ENCODE data around the gene ADAMTSL4. TPM values are rescaled to one million over a fixed set of nuclear protein-coding genes. Genes with fewer than 3 reads are reported as not detected.

Gene ADAMTSL4
- total and polyA plus RNA-seq, 9 of the 15 experiments (the other 6 are each of a cell fraction or from before 2014, with no cell fraction given), result 12.7 to 212 (median 35.6) TPM

- TF ChIP-seq, protein P1, sequence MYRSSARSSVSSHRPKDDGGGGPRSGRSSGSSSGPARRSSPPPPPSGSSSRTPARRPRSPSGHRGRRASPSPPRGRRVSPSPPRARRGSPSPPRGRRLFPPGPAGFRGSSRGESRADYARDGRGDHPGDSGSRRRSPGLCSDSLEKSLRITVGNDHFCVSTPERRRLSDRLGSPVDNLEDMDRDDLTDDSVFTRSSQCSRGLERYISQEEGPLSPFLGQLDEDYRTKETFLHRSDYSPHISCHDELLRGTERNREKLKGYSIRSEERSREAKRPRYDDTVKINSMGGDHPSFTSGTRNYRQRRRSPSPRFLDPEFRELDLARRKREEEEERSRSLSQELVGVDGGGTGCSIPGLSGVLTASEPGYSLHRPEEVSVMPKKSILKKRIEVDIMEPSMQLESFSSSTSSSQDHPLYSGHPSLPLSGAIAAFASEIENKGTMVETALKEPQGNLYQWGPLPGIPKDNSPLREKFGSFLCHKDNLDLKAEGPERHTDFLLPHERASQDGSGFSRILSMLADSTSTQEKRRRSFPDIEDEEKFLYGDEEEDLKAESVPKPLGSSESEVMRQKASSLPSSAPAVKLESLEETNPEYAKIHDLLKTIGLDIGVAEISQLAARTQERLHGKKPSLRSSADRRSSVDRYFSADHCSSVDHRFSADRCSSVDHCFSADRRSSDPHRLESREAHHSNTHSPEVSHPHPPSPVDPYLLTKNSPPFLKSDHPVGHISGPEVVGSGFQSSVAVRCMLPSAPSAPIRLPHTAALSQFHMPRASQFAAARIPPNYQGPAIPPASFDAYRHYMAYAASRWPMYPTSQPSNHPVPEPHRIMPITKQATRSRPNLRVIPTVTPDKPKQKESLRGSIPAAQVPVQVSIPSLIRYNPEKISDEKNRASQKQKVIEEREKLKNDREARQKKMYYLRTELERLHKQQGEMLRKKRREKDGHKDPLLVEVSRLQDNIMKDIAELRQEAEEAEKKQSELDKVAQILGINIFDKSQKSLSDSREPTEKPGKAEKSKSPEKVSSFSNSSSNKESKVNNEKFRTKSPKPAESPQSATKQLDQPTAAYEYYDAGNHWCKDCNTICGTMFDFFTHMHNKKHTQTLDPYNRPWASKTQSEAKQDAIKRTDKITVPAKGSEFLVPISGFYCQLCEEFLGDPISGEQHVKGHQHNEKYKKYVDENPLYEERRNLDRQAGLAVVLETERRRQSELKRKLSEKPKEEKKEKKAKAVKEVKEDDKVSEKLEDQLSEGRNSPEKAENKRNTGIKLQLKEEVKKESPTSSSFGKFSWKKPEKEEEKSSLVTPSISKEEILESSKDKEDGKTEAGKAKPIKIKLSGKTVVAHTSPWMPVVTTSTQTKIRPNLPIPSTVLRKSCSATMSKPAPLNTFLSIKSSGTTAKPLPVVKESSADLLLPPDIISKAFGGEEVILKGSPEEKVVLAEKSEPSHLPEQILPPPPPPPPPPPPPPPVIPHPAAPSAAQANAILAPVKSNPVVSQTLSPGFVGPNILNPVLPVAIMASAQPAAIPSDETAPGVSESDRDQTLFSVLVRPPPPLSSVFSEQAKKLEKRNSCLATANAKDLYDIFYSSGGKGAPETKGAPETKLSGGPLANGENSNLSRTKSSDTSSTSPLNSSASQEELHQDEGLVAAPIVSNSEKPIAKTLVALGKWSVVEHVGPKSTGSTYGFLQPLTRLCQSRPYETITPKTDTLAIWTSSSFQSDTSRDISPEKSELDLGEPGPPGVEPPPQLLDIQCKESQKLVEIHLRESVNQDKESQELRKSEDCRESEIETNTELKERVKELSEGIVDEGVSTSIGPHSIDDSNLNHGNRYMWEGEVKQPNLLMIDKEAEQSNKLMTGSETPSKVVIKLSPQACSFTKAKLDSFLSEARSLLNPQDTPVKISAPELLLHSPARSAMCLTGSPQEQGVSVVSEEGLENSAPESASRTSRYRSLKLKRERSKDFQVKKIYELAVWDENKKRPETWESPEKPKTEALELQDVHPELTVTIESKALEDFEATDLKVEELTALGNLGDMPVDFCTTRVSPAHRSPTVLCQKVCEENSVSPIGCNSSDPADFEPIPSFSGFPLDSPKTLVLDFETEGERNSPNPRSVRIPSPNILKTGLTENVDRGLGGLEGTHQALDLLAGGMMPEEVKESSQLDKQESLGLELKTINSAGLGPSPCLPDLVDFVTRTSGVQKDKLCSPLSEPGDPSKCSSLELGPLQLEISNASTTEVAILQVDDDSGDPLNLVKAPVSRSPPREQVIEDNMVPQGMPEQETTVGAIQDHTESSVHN (IDR thresholded peaks at IDR 0.05; ENCODE audit: borderline replicate concordance in 1 of 2, low read depth in 1 of 2), result 0 out of 4 replicates have a peak, but pooled peaks of 1 of the 2 experiments have one; percentile 17
- TF ChIP-seq CCNT2 (IDR thresholded peaks at IDR 0.05; ENCODE audit: borderline replicate concordance, extremely low read depth, insufficient read length, low read depth, low read length) (no peak), CHD1 (IDR thresholded peaks at IDR 0.05; ENCODE audit: low read length) (no peak), ZNF232 (CRISPR knock-in tag; IDR thresholded peaks at IDR 0.05) (no peak)
- TF ChIP-seq, protein P2, sequence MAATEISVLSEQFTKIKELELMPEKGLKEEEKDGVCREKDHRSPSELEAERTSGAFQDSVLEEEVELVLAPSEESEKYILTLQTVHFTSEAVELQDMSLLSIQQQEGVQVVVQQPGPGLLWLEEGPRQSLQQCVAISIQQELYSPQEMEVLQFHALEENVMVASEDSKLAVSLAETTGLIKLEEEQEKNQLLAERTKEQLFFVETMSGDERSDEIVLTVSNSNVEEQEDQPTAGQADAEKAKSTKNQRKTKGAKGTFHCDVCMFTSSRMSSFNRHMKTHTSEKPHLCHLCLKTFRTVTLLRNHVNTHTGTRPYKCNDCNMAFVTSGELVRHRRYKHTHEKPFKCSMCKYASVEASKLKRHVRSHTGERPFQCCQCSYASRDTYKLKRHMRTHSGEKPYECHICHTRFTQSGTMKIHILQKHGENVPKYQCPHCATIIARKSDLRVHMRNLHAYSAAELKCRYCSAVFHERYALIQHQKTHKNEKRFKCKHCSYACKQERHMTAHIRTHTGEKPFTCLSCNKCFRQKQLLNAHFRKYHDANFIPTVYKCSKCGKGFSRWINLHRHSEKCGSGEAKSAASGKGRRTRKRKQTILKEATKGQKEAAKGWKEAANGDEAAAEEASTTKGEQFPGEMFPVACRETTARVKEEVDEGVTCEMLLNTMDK (IDR thresholded peaks at IDR 0.05; ENCODE audit: borderline replicate concordance, insufficient read depth, low read depth, low read length, poor library complexity, severe bottlenecking), result no peak
Observed at GRCh38 chr1:150507912-150508864, 41.0 kb upstream of the ADAMTSL4 start, which contains the start of gene ECM1 (continued).

Measured in K562 (cell line).